ENCODE results near the gene SMPD2.

The SMPD2 gene

DNA sequence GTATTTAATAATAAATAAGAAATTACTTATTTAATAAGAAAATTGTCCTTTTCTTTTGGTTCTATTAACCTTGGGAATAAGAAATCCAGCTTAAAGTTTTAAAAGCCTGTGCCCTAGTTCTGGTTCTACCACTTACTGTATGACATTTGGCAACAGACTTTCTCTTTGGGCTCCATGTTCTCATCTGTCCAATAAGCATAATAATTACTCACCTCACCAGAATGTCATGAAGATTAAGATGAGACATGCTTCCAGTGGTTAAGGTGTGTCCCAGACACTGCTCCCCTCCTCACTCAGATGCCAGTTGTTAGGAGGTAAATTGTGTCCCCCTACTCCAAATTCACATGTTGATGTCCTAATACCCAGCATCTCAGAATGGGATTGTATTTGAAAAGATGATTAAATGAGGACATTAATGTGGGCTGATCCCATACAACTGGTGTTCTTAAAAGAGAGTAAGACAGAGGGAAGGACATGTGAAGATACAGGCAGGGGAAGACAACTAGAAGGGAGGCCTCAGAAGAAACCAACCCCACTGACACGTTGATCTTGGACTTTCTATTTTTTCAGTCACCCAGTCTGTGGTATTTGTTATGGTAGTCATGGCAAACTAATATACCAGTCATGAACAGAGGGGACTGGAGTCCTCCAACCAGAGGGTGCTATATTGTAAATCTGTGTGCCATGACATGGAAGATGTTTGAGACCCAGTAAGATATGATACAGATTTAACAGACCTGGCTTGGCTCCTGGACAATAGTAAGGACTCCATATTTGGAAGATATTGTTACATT, 21.4 kb downstream of the SMPD2 start:
- no peak for DNase-seq

DNA sequence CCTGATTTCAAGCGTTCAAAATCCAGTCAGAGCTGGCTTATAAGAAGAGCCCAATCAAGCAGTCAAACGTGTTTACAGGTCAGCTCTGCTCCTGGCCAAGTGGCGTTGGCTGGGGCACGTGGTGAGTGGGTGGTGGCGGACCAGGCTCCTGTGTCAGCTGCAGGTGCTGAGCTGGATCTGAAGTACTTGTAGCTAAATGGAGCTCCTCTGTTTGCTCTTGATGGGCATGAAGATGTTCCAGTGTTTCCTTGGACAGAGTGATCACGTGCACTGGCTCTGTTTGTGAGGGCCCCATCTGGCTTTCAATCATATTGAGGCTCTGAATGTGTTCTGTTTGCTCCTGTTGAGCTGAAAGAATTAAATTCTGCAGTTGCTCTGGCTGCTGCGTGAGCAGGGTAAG, 25.2 kb downstream of the SMPD2 start:
- no peak for DNase-seq

DNA sequence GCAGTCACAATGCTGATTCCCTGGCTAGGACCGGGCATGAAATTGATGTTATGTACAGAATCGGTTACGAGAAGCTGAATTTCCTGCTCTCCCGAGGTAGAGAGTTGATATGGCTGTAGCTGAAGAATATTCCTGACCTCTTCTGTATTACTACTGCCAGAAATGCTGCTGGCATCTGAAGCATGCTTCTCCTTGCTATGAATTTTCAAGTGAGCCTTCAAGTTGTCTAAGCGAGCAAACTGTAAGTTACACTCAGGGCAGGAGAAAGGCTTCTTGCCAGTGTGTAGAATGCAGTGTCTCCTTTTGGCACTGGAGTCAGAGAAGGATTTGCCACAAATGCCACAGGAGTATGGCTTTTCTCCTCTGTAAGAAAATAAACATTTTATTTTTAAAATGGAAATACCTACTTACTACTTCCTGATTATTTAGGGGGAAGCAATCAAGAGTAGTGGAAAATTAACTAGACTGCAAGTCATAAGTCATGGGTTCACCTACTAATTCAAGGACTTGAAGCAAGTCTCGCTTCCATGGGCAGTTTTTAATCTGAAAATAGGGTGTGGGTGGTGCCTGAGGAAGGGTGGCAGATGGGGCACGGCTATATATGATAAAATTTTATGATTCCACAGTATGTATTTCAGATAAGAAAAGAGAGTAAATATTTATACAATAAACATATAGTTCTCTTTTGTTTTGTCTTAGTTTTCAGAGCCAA, 25.8 kb downstream of the SMPD2 start:
- no peak for DNase-seq

DNA sequence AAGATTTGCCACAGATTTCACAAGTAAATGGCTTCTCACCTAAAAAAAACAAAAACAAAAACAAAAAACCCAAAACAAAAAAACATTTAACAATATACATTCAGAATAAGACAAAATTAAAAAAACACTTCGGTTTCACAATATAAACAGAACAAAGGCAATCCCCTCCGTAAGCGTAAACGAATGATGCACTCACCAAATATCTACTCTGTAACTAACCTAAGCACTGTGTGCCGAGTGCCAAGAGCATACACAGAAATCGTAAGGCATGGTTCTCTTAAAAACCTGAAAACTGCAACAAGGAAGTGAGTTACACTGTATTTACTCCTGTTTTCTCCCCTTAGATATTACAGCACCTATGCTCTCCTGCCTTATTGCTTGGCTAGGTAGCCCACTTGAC, 27.2 kb downstream of the SMPD2 start:
- DNase-seq: no peak

DNA sequence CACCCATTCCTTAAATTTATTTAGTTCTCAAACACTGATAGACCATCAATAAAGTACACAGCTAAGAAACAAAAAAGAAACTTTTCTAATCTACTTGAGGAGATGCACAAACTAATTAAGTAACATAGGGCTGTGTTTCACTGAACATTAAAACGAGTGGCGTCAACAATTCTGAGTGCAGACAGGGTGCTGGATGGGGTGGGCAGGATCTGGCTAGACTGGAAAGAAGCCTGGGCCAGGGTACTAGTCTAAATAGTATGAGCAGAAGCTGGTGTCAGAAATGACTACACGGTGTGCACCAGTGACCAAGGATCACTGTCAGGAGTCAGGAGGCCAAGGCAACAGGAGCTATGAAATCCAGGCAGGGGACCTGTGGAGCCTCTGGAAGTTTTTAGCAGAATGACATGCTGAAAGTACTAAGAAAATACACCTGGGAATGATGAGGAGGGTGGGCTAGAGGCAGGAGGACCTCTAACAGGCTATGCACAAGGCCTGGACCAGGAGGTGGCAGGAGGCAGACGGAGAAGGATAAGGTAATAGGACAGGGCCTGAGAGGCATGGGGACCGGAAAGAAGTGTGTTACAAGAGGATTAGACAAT, 29.2 kb downstream of the SMPD2 start:
- no peak for DNase-seq

DNA sequence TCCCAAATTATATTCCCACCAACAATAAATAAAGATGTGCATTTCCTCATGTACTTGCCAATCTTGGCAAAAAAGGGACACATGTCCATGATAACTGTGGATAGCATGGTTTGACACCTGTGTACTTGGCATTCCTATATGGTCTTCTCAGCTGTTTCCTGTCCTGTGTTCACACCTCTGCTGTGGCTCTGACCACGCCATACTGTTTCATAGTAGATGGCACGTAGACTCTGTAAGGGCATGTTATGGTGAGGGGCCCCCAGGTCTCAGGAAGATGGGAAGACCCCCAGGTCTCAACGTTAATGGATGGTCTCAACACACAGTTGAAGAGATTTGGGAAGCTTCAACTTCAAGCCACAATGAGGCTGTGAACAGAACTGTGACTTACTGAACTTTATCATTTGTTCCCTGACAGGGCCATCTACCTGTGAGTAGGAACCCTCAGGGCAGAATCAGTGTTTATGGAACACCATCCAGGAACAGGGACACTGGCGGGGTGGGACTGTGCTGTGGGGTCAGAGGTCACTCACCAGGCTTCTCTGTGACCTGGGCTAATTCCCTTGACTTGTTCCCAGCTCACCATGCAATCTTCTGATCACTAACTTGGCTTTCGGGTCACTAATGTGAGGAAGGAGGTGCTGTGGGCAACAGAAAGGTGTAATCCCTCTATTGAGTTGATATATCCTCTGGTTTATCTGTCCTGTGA, 30.7 kb downstream of the SMPD2 start:
- no peak for DNase-seq

DNA sequence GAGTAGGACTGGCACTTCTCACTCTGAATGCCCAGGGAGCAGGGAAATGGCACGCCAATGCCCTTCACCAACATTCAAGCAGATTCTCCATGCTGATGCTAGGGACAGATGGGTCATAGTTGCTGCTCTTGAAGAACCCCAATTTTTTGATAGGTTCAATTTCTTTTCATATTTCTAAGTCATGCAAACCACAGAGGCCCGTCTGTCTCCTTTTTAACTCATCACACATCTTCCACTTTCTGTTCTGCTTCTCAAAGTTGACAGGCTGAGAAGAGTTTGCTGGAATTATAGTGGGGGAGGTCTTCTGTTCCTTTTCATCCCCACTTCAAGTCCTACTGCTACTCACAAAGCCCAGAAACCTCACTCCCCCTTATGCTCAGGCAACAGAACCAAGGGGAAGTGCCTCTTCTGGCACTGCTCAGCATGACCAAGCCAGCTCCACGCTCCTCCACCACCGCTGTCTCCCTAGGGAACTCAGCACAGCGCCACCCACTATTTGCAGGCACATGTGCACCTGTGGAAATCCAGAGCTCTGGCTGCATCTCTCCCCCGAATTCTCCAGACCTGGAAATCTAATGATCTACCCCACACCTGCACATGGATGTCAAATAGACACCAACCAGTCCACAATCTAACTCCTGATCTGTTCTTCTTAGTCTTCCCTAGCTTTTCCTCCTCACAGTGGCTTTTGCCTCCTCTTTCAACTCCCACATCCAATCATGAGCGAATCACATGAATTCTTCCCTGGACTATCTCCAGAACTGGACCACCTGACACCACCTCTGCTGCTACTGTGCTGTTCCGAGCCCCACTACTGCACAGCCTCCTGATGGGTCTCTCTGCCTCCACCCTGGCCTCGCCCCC, 31.8 kb downstream of the SMPD2 start:
- no peak for DNase-seq

DNA sequence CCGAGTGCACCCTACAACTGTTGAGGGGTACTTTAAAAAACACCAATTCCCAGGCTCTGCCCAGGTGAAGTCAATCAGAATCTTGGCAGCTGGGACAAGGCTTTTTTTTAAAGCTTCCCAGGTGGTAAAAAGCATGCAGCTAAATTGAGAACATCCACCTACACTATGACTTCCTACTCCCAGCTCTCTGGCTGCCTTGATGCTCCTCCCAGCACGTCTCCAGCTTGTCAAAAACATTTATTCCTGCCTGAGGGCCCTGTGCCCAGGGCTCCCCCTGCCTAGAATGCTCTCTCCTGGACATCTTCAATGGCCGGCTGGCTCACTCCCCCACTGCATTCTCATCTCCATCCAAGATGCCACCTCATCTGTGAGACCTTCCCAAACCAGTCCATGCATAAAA, 32.6 kb downstream of the SMPD2 start:
- no peak for DNase-seq

DNA sequence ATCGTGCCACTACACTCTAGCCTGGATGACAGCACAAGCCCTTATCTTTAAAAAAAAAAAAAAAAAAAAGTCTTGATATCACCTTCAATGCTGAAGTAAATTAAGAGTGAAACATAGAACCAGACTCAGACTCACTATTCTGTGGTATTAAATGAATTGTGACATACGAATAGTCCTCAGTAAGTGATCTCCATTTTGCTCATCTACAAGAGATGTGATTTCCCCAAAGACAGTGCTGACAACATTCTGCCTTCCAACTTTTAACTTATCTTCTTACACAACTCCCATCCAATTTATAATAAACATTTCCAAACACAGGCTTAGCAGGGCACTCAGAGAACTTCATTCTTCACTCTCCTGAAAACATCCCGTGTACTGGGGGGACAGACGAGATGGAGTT, 34.5 kb downstream of the SMPD2 start:
- DNase-seq: no peak

DNA sequence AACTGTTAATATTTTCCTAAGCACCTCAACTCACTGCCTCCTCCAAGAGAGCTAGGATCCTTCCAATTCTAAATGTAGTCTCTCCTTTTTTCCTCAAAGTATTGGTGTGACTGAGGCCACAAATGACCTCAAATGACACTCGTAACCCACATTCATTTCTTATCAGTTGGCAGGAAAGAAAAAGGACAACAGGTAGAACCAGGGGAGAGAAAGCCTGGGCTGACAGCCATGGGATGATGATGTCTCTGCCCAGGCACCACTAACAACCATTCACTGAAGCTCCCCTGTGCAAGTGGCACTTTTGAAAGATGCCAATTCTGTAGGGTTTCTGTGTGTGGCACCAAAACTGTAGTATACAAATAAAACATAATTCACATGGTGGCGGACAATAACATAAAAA, 35.1 kb downstream of the SMPD2 start:
- DNase-seq: no peak

DNA sequence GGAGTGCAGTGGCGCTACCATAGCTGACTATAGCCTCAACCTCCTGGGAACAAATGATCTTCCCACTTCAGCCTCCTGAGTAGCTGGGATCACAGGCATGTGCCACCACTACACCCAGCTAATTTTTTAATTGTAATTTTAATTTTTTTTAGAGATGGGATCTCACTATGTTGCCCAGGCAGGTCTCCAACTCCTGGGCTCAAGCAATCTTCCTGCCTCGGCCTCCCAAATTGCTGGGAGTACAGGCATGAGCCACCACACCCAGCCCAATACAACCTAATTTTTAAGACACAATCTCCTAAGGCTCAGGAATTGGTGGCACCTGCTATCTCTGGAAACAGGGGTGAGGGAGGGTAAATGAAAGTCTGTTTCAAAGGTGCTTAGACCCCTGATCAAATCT, 36.7 kb downstream of the SMPD2 start:
- no peak for DNase-seq

DNA sequence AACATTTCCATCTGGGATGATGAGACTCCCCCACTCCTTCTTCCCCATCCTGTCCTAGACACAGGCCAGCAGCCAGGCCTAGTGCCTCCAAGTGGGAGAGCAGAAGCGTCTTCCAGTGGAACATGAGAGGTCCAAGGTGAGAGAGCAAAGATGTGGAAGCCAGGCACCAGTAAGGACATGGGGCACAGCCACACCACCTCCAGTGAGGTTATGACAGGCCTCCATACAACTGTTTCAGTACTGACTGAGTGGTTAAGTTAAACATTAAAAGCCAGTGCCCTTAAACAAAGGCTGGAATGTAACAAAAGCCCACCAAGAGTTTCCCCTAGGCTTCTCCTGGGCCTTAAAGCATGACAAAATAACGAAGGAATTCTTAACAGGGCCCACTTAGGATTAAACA, 37.2 kb downstream of the SMPD2 start:
- no peak for DNase-seq

DNA sequence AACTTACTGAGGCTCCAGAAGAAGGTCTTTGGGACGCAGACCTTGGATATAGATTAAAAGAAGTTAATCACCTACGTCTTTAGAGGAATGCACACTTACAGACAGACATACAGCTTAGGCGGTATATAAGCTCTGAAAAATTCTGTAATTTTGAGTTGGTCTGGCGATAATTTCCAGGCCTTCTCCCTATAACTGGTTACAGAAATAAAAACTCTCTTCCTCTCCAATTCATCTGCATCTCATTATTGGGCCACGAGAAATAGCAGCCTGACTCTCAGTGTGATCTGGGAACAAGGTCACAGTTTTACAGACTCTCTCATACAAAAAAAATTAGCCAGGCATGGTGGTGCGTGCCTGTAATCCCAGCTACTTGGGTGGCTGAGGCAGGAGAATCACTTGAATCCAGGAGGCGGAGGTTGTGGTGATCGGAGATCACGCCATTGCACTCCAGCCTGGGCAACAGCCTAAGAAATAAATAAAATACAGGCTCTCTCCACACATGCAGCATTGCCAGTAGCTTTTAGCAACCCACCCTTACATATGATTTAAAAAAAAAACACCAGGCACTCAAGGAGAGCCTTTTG, 37.8 kb downstream of the SMPD2 start:
- no peak for DNase-seq

DNA sequence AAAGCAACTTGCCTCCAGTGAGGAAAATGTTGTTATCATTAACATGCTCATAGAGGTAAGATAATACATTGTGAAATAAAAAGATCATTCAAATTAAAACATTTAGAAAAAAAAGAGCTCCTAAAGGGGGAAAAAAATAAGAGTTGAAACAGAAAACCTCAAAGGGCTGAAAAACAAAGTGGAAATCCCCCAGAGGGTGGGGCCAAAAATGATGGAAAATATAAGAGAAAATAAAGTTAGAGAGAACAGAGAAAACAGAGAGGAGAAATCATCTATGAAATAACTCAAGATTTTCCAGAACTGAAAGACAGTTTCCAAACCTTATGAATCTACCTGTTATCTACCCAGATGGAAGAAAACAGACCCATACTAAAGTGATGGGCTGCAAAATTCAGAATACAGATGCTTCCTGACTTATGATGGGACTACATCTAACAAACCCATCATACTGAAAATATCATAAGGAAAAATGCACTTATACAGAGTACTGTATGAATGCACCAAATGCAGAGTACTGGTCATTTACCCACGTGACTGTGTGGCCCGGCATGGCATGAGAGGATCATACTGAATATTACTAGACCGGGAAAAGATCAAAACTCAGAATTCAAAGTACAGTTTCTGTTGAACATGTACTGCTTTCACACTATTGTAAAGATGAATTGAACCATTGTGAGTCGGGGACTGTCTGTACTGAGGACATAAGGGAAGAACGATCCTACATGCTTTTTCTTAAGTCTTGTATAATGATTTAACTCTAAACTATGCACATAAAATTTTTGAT, 38.5 kb downstream of the SMPD2 start:
- DNase-seq: no peak

DNA sequence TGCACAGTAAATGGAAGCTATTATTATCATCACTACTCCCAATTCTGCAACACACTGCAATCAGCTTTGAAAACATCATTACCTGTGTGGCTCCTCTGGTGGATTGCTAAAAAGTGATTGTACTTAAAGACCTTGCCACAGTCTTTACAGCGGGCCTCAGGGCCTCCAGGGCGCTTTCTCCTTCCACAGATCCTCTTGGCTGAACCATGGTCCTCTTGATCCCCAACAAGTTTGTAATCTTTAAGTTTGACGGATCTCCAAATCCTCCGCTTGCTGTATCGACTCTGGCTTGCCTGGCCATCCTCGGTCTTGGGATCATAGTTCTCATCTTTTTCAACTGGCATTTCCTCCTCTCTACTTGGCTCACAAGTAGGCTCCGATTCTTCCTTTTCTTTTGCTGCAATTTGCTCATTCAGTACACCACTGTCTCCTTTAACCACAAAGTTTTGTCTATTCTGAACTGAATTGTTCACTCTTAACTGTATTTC, 40.5 kb downstream of the SMPD2 start:
- DNase-seq: no peak

DNA sequence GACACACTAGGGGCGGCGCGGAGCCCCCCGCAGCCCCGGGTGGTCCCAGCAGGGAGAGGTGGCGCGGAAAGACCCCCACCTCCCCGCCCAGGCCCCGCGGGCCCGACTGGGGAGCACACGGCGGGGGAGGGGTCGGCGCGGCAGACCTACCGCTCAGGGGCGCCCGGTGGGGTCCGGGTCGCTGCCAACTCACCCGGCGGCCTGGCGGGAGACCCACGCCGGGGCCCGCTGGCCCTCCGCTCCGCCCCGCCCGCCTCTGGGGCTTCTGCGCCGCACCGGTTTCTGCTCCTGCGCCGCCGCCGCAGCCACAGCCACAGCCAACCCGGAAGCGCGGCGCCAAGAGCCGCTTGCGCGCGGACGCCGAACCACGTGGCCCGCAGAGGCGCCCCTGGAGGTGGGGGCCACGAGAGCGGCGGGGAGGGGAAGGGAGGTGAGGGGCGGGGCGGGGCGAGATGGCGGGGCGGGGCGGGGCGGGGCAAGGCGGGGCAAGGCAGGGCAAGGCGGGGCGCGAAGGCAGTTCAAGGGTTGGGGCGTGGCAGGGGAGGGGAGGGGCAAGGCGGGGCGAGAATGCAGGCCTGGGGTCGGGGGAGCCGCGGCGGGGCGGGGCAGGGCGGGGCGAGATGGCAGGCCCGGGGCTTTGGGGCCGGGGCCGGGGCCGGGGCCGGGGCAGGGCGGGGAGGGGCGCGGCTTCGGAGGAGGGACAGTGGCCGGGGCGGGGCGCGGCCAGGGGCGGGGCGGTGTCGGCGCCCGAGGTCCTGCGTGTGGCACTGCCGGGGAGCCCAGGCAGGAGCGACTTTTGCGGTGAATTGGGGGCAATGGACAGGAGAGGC, 42.6 kb downstream of the SMPD2 start, which contains the start of gene ZBTB24:
ZBTB24 (minus strand) TSS at position 315 of the 830 bp plus-strand sequence. CDS start 1,193 bp downstream, outside the sequence.
- peak; percentile 93 for DNase-seq

DNA sequence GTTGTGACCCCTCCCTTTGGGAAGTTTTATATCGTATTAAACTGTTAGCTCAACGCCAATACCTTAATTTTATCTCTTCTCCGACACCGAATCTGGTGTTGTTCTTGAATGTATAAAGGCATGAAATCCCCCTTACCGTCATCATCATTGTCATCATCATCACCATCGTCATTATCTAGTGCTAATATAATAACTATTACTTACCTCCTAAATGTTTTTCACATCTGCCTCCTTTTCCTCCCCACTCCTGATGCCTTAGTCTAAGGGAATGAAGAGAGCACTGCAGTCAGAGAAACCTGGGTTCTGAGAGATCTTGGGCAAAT, 43.2 kb downstream of the SMPD2 start:
- no peak for DNase-seq

DNA sequence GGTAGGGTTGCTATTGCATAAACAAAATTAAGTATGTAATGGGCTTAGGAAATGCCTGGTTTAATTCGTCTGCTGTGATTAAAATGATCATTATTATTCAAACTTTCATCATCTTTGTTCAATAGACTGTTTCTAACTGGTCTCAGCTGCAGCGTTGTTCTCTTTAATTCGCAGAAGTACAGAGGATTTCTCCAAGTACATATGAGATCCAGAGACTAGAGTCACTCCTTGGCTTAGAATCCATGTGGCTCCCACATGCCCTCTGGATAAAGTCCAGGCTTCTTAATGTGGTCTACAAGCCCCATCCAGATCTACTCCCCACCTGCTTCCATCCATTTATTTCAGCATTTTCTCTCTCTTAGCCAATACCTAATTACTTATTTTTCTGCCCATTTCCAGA, 43.6 kb downstream of the SMPD2 start:
- DNase-seq: no peak

DNA sequence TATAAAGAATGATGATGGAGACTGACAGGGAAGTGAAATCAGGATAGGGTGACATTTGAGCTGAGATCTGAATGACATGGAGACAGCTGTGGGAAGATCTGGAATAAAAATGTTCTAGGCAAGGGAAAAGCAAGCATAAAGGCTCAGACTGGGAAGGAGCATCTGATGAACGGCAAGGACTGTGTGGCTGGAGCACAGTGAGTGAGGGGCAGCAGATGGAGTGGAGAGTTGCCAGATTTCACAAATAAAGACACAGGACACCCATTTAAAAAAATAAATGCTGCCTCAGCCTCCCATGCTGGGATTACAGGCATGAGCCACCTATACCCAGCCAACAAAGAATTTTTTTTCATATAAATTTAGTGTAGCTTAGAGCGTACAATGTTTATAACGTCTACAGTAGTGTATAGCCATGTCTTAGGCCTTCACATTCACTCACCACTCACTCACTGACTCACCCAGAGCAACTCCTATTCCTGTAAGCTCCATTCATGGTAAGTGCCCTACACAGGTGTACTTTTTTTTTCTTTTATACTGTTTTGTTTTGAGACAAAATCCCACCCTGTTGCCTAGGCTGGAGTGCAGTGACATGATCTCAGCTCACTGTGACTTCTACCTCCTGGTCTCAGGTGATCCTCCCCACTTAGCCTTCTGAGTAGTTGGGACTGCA, 44.9 kb downstream of the SMPD2 start:
- DNase-seq: no peak

DNA sequence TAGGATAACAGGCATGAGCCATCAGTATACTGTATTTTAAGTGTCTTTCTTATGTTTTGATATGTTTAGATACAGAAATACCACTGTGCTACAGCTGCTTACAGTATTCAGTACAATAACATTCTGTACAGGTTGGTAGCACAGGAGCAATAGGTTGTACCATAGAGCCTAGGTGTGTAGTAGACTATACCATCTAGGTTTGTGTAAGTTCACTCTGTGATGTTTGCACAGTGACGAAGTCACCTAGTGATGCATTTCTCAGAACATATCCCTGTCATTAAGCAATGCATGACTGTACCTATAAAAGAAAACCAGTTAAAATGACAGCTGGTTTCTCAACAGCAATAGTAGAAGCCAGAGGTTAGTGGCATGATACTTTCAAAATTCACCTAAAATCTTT, 45.5 kb downstream of the SMPD2 start:
- no peak for DNase-seq
